Upper lobe of right lung (tissue), 1 donor: ENCODE data around the gene UXS1. TPM values are rescaled to one million over a fixed set of nuclear protein-coding genes. Genes with fewer than 3 reads are reported as not detected.

Source experiments
- ATAC-seq: fragments of 200-7000 bp; cut with Tn5 transposase; one replicate; pipeline ENCODE4 v1.9.1; 2020; ENCODE audit warnings: mild to moderate bottlenecking, moderate library complexity
- DNase-seq: peaks from one replicate; pipeline ENCODE4 v3.0.0-alpha.2; 2020
- H3K27ac ChIP-seq: fragments of 200-600 bp; one replicate; pipeline ENCODE4 v1.8.0; 2022
- H3K27me3 ChIP-seq: fragments of 200-600 bp; one replicate; pipeline ENCODE4 v1.8.0; 2022; ENCODE audit warnings: mild to moderate bottlenecking
- H3K36me3 ChIP-seq: fragments of 200-600 bp; one replicate; pipeline ENCODE4 v1.8.0; 2022
- H3K4me1 ChIP-seq: fragments of 200-600 bp; one replicate; pipeline ENCODE4 v1.8.0; 2022
- H3K4me3 ChIP-seq: fragments of 200-600 bp; one replicate; pipeline ENCODE4 v1.8.0; 2022; ENCODE audit warnings: mild to moderate bottlenecking
- H3K9me3 ChIP-seq: fragments of 200-600 bp; one replicate; pipeline ENCODE4 v1.8.0; 2022
- CTCF ChIP-seq: fragments of 200-600 bp; IDR thresholded peaks from one replicate; pipeline ENCODE4 v1.8.0; 2022; ENCODE audit warnings: antibody characterized with exemption
- intact Hi-C: fragments of 100-400 bp; cut with DNase I; formaldehyde crosslinking; loops from one replicate; pipeline ENCODE4 v1.11.0; 2022
- total RNA-seq: library from RNA; stranded (reverse); fragmentation: NEBNext Ultra II Directional; extraction: Animal tissue kit (Norgen Biotek cat#: 25700); gene quantifications from one replicate; pipeline ENCODE4 v1.2.1, GENCODE V29; 2021
- donor health status: DM: no; HTN: yes; CAD: no; lungs with severe emphysema.

The UXS1 gene
- total RNA-seq, 1 donor from 2014 or later = 64.8 TPM

- TF ChIP-seq CTCF = no peak
- Histone ChIP-seq H3K27ac (no peak overlapping the region), H3K27me3 (no peaks in the 10 kb centered on the region), H3K36me3 (no peaks in the 10 kb centered on the region), H3K4me3 (no peak overlapping the region), H3K4me1 (no peaks in the 10 kb centered on the region), H3K9me3 (no peaks in the 10 kb centered on the region)
- no peak for DNase-seq
- ATAC-seq = no peak
- intact Hi-C loops = no loop called here
These were observed 140.5 kb downstream of the UXS1 start for GRCh38 chr2:106053581-106053980.

DNA sequence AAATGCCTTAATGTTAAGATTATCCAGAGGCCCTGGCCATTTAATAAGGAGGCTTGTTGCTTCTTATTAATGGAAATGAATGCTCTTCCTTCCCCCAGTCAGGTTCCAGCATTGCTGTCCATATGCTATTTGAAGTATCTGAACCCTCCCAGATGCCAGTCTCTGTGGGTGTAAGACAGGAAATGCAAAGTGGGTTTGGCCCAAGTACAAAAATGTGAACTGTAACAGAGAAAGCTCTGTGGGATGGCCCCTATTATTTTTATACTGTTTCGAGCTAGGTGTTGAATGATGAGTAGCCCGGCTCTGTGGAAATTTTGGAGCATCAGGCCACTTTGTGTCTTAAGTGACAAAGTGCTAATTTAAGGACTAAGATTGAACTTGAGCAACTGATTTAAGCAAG, 141.0 kb downstream of the UXS1 start:
- TF ChIP-seq CTCF = no peak
- intact Hi-C loops = no loop called here
- DNase-seq (no peak), ATAC-seq (no peak)
- Histone ChIP-seq H3K9me3 (no peaks in the 10 kb centered on the region), H3K36me3 (no peaks in the 10 kb centered on the region), H3K4me1 (no peaks in the 10 kb centered on the region), H3K4me3 (no peak overlapping the region), H3K27me3 (no peaks in the 10 kb centered on the region), H3K27ac (no peak overlapping the region)

- intact Hi-C loops = no loop called here
- DNase-seq (no peak), ATAC-seq (no peak)
- Histone ChIP-seq H3K27me3 (no peaks in the 10 kb centered on the region), H3K9me3 (no peaks in the 10 kb centered on the region), H3K27ac (no peak overlapping the region), H3K36me3 (no peaks in the 10 kb centered on the region), H3K4me3 (no peak overlapping the region), H3K4me1 (no peaks in the 10 kb centered on the region)
- TF ChIP-seq CTCF = no peak
These were observed 149.2 kb downstream of the UXS1 start for GRCh38 chr2:106044859-106045258.

DNA sequence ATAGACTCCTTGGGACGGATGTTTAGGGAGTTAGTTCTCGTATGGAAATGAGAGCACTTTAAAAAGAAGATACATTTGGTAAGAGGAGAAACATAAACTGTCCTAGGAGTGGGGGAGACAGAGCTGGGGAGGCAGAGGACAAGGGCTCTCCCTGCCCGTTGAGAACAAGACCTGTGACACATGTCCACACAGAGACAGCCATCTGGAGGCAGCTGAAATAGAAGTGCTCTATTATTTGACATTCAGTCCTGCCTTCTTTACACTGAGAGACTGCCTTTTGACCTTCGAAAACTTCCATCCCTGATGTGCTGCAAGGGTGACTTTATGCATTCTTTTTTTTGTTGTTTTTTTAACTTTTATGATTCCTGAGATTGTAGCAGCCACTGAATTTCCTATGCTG, 150.1 kb downstream of the UXS1 start:
- no peaks in the 10 kb centered on the region for H3K36me3 ChIP-seq
- H3K4me3 ChIP-seq = no peak overlapping the region
- no peak for TF ChIP-seq CTCF
- no peaks in the 10 kb centered on the region for H3K27me3 ChIP-seq
- no peaks in the 10 kb centered on the region for H3K4me1 ChIP-seq
- DNase-seq = no peak
- H3K9me3 ChIP-seq = no peaks in the 10 kb centered on the region
- H3K27ac ChIP-seq = no peak overlapping the region
- ATAC-seq = no peak
- intact Hi-C loops = no loop called here
